Osteoblast (primary cell): ENCODE data around the gene NELL2. TPM values are rescaled to one million over a fixed set of nuclear protein-coding genes. Genes with fewer than 3 reads are reported as not detected.

Experiments used
- DNase-seq: peaks from one replicate; pipeline ENCODE4 v3.0.0; 2011; ENCODE audit warnings: low spot score, mixed read lengths; ENCODE audit not compliant: insufficient read length; ENCODE audit errors: missing footprints
- H2AFZ ChIP-seq: 2 replicates; pipeline ENCODE4 v1.6.0; 2011; ENCODE audit warnings: mild to moderate bottlenecking, low read length
- H3K27ac ChIP-seq: 2 replicates; pipeline ENCODE4 v1.5.1; 2011; ENCODE audit warnings: mild to moderate bottlenecking, low read depth, low read length, moderate library complexity
- H3K27me3 ChIP-seq: 2 replicates; pipeline ENCODE4 v1.6.0; 2012; ENCODE audit warnings: mild to moderate bottlenecking, control low read depth, inconsistent platforms, low read length, moderate library complexity; ENCODE audit not compliant: insufficient read depth
- H3K36me3 ChIP-seq: 2 replicates; pipeline ENCODE4 v1.5.1; 2011; ENCODE audit warnings: mild to moderate bottlenecking, low read length, control low read depth, moderate library complexity; ENCODE audit not compliant: insufficient read depth
- H3K4me1 ChIP-seq: 2 replicates; pipeline ENCODE4 v1.5.1; 2011; ENCODE audit warnings: mild to moderate bottlenecking, low read length, control low read depth, moderate library complexity; ENCODE audit not compliant: insufficient read depth
- H3K4me2 ChIP-seq: 2 replicates; pipeline ENCODE4 v1.6.0; 2011; ENCODE audit warnings: mild to moderate bottlenecking, low read length; ENCODE audit not compliant: insufficient read depth
- H3K4me3 ChIP-seq: fragments of 200-600 bp; sonication (generic); 3 replicates; pipeline ENCODE4 v1.5.1; 2012; ENCODE audit warnings: mild to moderate bottlenecking, low read length, inconsistent platforms; ENCODE audit not compliant: insufficient read depth
- H3K79me2 ChIP-seq: 2 replicates; pipeline ENCODE4 v1.6.0; 2012; ENCODE audit warnings: mild to moderate bottlenecking, low read length, control low read depth, inconsistent platforms; ENCODE audit not compliant: insufficient read depth
- H3K9me3 ChIP-seq: 2 replicates; pipeline ENCODE4 v1.5.1; 2011; ENCODE audit warnings: low read depth, low read length, control low read depth
- H4K20me1 ChIP-seq: 2 replicates; pipeline ENCODE4 v1.6.0; 2012; ENCODE audit warnings: mild to moderate bottlenecking, low read length, control low read depth; ENCODE audit not compliant: insufficient read depth
- CTCF ChIP-seq: IDR thresholded peaks from 2 replicates; pipeline ENCODE4 v1.5.1; 2011; ENCODE audit warnings: mild to moderate bottlenecking, low read depth, low read length, moderate library complexity; ENCODE audit errors: extremely low read depth
- total RNA-seq: library from RNA; depleted of rRNA; stranded (reverse); fragments of >200 nt; gene quantifications from 2 replicates; pipeline ENCODE4 v1.2.3, GENCODE V29; 2012

The NELL2 gene
- total RNA-seq, 1 donor = not detected

DNA sequence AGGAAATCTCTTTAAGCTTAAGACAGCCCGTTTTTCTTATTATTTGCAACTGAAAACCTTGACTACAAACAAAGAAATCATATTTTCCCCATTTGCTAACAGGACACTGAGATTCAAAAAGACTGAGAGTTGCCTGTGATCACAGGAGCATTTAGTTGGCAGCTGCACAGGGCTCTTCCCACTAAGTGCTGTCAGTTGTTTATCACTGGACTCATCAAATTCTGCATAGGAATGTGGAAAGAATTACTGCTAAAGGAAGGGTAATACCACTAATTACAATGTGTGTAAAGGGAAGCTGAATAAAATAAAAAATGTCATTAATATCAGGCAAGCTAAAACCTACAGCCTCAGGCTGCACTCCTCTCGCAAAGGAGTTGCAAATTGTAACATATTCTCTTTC is 226.4 kb downstream of the NELL2 start:
- no peaks in the 10 kb centered on the region for H3K79me2 ChIP-seq
- no peak overlapping the region for H3K4me2 ChIP-seq
- no peaks in the 10 kb centered on the region for H3K36me3 ChIP-seq
- H3K27ac ChIP-seq = no peak overlapping the region
- H4K20me1 ChIP-seq = no peaks in the 10 kb centered on the region
- H3K27me3 ChIP-seq = no peaks in the 10 kb centered on the region
- no peak for TF ChIP-seq CTCF
- no peak for DNase-seq
- no peaks in the 10 kb centered on the region for H3K4me1 ChIP-seq
- no peak overlapping the region for H3K4me3 ChIP-seq
- no peaks in the 10 kb centered on the region for H3K9me3 ChIP-seq
- no peak overlapping the region for H2AFZ ChIP-seq

- H2AFZ ChIP-seq = no peak overlapping the region
- no peak for DNase-seq
- no peaks in the 10 kb centered on the region for H3K36me3 ChIP-seq
- H3K9me3 ChIP-seq = no peaks in the 10 kb centered on the region
- H3K4me1 ChIP-seq = no peaks in the 10 kb centered on the region
- no peak overlapping the region for H3K4me3 ChIP-seq
- H4K20me1 ChIP-seq = no peaks in the 10 kb centered on the region
- H3K79me2 ChIP-seq = no peaks in the 10 kb centered on the region
- no peak for TF ChIP-seq CTCF
- no peak overlapping the region for H3K27ac ChIP-seq
- no peaks in the 10 kb centered on the region for H3K27me3 ChIP-seq
- no peak overlapping the region for H3K4me2 ChIP-seq
These were observed 228.0 kb downstream of the NELL2 start for GRCh38 chr12:44647917-44648690.

- Histone ChIP-seq H4K20me1 (no peaks in the 10 kb centered on the region), H3K4me2 (no peak overlapping the region), H3K36me3 (no peaks in the 10 kb centered on the region), H3K27ac (no peak overlapping the region), H3K4me1 (no peaks in the 10 kb centered on the region), H3K79me2 (no peaks in the 10 kb centered on the region), H3K4me3 (no peak overlapping the region), H3K9me3 (no peaks in the 10 kb centered on the region), H3K27me3 (no peaks in the 10 kb centered on the region), H2AFZ (no peak overlapping the region)
- no peak for DNase-seq
- no peak for TF ChIP-seq CTCF
These were observed 235.5 kb downstream of the NELL2 start for GRCh38 chr12:44640427-44641190.

DNA sequence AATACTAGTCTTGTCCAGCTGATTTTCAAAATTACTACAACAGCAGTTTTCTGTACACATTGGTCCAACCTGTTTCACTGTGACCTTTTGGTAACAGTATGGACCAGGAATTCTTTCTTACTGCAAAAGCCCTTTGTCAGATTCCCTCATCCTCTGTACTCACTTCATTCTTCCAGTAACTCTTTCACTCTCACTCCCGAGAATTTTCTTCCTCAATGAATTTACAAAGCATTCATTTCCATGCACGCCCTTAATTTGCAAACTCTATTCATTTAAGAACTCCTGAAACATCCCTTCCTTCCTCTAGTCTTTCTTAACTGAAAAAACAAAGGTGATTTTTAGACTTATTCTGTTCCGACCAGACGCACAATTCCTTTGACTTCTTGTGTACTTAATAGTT is 238.2 kb downstream of the NELL2 start:
- no peaks in the 10 kb centered on the region for H3K27me3 ChIP-seq
- no peaks in the 10 kb centered on the region for H3K79me2 ChIP-seq
- H3K27ac ChIP-seq = no peak overlapping the region
- H3K9me3 ChIP-seq = no peaks in the 10 kb centered on the region
- no peak for DNase-seq
- H3K4me2 ChIP-seq = no peak overlapping the region
- H3K36me3 ChIP-seq = no peaks in the 10 kb centered on the region
- H3K4me3 ChIP-seq = no peak overlapping the region
- H4K20me1 ChIP-seq = no peaks in the 10 kb centered on the region
- no peaks in the 10 kb centered on the region for H3K4me1 ChIP-seq
- H2AFZ ChIP-seq = no peak overlapping the region
- TF ChIP-seq CTCF = no peak
